Measurements from ENCODE around the gene TSG101. TPM values are rescaled to one million over a fixed set of nuclear protein-coding genes. Genes with fewer than 3 reads are reported as not detected.

The TSG101 gene
- total and polyA plus RNA-seq, 2 experiments from 2014 or later = 59.4 to 102 TPM

DNA sequence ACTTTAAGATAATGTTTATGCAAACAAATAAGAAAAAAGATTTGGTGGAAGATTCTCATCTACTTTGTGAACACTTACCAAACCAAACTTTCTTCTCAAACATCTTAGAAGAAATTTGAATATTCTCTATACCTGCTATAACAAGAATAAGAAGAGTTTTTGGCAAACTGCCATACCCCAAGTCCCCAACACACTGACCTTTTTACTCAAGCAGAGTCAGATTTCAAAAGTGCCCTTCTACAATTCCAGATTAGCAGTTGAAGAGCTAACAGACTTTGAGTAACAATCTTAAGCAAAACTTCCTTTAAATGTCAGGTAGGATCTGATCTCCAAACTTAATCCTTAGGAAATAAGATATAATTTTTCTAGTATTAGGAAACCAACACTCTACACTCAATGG, 33.9 kb downstream of the TSG101 start (continued):
- TF ChIP-seq, protein P1, sequence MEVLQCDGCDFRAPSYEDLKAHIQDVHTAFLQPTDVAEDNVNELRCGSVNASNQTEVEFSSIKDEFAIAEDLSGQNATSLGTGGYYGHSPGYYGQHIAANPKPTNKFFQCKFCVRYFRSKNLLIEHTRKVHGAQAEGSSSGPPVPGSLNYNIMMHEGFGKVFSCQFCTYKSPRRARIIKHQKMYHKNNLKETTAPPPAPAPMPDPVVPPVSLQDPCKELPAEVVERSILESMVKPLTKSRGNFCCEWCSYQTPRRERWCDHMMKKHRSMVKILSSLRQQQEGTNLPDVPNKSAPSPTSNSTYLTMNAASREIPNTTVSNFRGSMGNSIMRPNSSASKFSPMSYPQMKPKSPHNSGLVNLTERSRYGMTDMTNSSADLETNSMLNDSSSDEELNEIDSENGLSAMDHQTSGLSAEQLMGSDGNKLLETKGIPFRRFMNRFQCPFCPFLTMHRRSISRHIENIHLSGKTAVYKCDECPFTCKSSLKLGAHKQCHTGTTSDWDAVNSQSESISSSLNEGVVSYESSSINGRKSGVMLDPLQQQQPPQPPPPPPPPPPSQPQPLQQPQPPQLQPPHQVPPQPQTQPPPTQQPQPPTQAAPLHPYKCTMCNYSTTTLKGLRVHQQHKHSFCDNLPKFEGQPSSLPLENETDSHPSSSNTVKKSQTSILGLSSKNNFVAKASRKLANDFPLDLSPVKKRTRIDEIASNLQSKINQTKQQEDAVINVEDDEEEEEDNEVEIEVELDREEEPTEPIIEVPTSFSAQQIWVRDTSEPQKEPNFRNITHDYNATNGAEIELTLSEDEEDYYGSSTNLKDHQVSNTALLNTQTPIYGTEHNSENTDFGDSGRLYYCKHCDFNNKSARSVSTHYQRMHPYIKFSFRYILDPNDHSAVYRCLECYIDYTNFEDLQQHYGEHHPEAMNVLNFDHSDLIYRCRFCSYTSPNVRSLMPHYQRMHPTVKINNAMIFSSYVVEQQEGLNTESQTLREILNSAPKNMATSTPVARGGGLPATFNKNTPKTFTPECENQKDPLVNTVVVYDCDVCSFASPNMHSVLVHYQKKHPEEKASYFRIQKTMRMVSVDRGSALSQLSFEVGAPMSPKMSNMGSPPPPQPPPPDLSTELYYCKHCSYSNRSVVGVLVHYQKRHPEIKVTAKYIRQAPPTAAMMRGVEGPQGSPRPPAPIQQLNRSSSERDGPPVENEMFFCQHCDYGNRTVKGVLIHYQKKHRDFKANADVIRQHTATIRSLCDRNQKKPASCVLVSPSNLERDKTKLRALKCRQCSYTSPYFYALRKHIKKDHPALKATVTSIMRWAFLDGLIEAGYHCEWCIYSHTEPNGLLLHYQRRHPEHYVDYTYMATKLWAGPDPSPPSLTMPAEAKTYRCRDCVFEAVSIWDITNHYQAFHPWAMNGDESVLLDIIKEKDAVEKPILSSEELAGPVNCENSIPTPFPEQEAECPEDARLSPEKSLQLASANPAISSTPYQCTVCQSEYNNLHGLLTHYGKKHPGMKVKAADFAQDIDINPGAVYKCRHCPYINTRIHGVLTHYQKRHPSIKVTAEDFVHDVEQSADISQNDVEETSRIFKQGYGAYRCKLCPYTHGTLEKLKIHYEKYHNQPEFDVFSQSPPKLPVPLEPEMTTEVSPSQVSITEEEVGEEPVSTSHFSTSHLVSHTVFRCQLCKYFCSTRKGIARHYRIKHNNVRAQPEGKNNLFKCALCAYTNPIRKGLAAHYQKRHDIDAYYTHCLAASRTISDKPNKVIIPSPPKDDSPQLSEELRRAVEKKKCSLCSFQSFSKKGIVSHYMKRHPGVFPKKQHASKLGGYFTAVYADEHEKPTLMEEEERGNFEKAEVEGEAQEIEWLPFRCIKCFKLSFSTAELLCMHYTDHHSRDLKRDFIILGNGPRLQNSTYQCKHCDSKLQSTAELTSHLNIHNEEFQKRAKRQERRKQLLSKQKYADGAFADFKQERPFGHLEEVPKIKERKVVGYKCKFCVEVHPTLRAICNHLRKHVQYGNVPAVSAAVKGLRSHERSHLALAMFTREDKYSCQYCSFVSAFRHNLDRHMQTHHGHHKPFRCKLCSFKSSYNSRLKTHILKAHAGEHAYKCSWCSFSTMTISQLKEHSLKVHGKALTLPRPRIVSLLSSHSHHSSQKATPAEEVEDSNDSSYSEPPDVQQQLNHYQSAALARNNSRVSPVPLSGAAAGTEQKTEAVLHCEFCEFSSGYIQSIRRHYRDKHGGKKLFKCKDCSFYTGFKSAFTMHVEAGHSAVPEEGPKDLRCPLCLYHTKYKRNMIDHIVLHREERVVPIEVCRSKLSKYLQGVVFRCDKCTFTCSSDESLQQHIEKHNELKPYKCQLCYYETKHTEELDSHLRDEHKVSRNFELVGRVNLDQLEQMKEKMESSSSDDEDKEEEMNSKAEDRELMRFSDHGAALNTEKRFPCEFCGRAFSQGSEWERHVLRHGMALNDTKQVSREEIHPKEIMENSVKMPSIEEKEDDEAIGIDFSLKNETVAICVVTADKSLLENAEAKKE (CRISPR knock-in tag; IDR thresholded peaks at IDR 0.05) = no peak
- TF ChIP-seq, protein P2, sequence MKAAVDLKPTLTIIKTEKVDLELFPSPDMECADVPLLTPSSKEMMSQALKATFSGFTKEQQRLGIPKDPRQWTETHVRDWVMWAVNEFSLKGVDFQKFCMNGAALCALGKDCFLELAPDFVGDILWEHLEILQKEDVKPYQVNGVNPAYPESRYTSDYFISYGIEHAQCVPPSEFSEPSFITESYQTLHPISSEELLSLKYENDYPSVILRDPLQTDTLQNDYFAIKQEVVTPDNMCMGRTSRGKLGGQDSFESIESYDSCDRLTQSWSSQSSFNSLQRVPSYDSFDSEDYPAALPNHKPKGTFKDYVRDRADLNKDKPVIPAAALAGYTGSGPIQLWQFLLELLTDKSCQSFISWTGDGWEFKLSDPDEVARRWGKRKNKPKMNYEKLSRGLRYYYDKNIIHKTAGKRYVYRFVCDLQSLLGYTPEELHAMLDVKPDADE (IDR thresholded peaks at IDR 0.05) = no peak

DNA sequence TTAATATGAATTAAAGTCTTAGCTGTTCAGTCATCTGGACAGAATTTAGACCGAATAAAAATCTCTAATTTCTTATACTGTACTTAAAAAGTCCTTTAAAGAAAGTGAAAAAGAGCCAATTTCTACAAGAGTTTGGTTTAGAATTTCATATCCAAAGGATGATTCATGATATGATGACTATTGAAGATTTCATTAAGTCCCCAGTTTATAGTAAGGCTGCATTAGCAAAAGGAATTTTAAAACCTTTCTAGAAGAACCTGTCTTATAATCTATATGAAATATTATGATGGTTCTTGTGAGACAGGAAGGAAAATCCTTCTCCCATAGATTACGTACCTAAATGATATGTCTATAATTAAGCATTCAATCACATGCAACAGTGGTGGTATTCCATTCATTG, 34.8 kb downstream of the TSG101 start:
- peaks cover 8% of the 10 kb centered on the region; the same call in 1 of the 2 replicates for H4K20me1 ChIP-seq (replicated peaks; ENCODE audit: insufficient read depth)
- H3K27me3 ChIP-seq (ENCODE audit: insufficient read depth) = no peaks in the 10 kb centered on the region
- TF ChIP-seq, protein P2 (IDR thresholded peaks at IDR 0.05) = no peak
- TF ChIP-seq, protein P1 (CRISPR knock-in tag; IDR thresholded peaks at IDR 0.05) = no peak
- TF ChIP-seq POLR2AphosphoS5 (IDR thresholded peaks at IDR 0.05; ENCODE audit: low read depth) = no peak

More for the DNA sequence above, 34.8 kb downstream of the TSG101 start:
- Mint-ChIP-seq H3K27me3 (ENCODE audit: insufficient read depth, low read depth, poor library complexity) (no peaks in the 10 kb centered on the region), H3K36me3 (ENCODE audit: low read depth) (peaks cover 14% of the 10 kb centered on the region; the same call in 2 of the 3 replicates), H3K27ac (no peak overlapping the region), H3K4me3 (no peak overlapping the region), H3K9me3 (no peaks in the 10 kb centered on the region), H3K4me1 (no peaks in the 10 kb centered on the region)
- no peaks in the 10 kb centered on the region; the same call in 1 of the 2 replicates for H3K4me1 ChIP-seq (ENCODE audit: insufficient read depth)
- DNase-seq (ENCODE audit: low spot score) = no peak
- no peaks in the 10 kb centered on the region for H3F3A ChIP-seq (replicated peaks; ENCODE audit: low read depth)
- ATAC-seq = no peak
- H3K36me3 ChIP-seq (ENCODE audit: insufficient read depth) = peaks cover 16% of the 10 kb centered on the region; the same call in 1 of the 2 replicates
- H3K79me2 ChIP-seq (replicated peaks; ENCODE audit: insufficient read depth) = no peaks in the 10 kb centered on the region
- H3K27ac ChIP-seq (ENCODE audit: low read depth) = no peak overlapping the region
- H3K4me2 ChIP-seq = no peak overlapping the region
- H3K9me2 ChIP-seq (ENCODE audit: insufficient read depth) = no peaks in the 10 kb centered on the region
- no peak overlapping the region for H3K4me3 ChIP-seq
- no peak overlapping the region for H2AFZ ChIP-seq
